K562 (cell line): ENCODE measurements around the gene HPGDS. TPM values are rescaled to one million over a fixed set of nuclear protein-coding genes. Genes with fewer than 3 reads are reported as not detected.

ENCODE experiments used
- ATAC-seq: fragments of 200-7000 bp; cut with Tn5 transposase; 3 replicates; pipeline ENCODE4 v1.9.1; 2020; ENCODE audit warnings: moderate library complexity
- BruUV-seq: library from RNA; stranded (reverse); fragments of 400-500 nt; replicated peaks from 2 replicates; lab custom pipeline; 2021; lab: Mats Ljungman, UMichigan
- CTCF ChIA-PET: fragments of 300-600 bp; formaldehyde crosslinking; extraction: SDS; loops from one replicate; lab custom pipeline; 2021; ENCODE audit warnings: low intra/inter-chr PET ratio; lab: Yijun Ruan, JAX
- POLR2A ChIA-PET: fragments of 300-600, 350-650 bp; sonication (Branson Sonifier 250); formaldehyde crosslinking; extraction: SDS; loops from one replicate; lab custom pipeline; 2021; ENCODE audit warnings: antibody characterized with exemption, inconsistent platforms; lab: Yijun Ruan, JAX
- DNase-seq, 4 experiments: peaks; one replicate each; pipeline versions ENCODE4 v3.0.0 to v3.0.0-alpha.2; 2011 to 2018; ENCODE audit warnings: low spot score in 3 of 4, mixed read lengths in 3 of 4; ENCODE audit errors: extremely low read depth in 1 of 4
- FAIRE-seq: peaks from 2 replicates; lab custom pipeline; 2011; peaks lifted over from hg19 to GRCh38; lab: Jason Lieb, UNC
- H2AFZ ChIP-seq: 2 replicates; pipeline ENCODE4 v1.6.0; 2011; ENCODE audit warnings: low read depth, low read length, control low read depth, inconsistent platforms
- H3K27ac ChIP-seq: fragments of 200-600 bp; 3 replicates; pipeline ENCODE4 v1.8.0; 2011; ENCODE audit warnings: low read depth, mild to moderate bottlenecking, control low read depth, inconsistent platforms, low read length, moderate library complexity, mixed read lengths; ENCODE audit errors: extremely low read depth
- H3K27me3 ChIP-seq, 2 experiments: fragments of 300-600 bp in 1 of 2; 2 replicates in 1 of 2; 3 replicates in 1 of 2; pipeline versions ENCODE4 v1.6.0 to v1.8.0; 2011; ENCODE audit warnings: inconsistent platforms in 2 of 2, low read length in 2 of 2, mild to moderate bottlenecking in 1 of 2, mixed read lengths in 1 of 2, moderate library complexity in 1 of 2; ENCODE audit not compliant: control insufficient read depth in 2 of 2, insufficient read depth in 2 of 2
- H3K36me3 ChIP-seq: fragments of 300-600 bp; 3 replicates; pipeline ENCODE4 v1.8.0; 2011; ENCODE audit warnings: mild to moderate bottlenecking, low read length, inconsistent platforms; ENCODE audit not compliant: control insufficient read depth, insufficient read depth
- H3K4me1 ChIP-seq, 2 experiments: fragments of 200-600 bp in 1 of 2; replicated peaks in 1 of 2; 2 replicates in 1 of 2; 3 replicates in 1 of 2; pipeline versions ENCODE4 v1.5.1 to v1.8.0; 2011; ENCODE audit warnings: inconsistent platforms in 2 of 2, low read length in 2 of 2, mild to moderate bottlenecking in 1 of 2, mixed read lengths in 1 of 2, moderate library complexity in 1 of 2; ENCODE audit not compliant: control insufficient read depth in 2 of 2, insufficient read depth in 2 of 2
- H3K4me2 ChIP-seq: 2 replicates; pipeline ENCODE4 v1.6.1; 2011; ENCODE audit warnings: low read length, control low read depth, inconsistent platforms, mixed read lengths; ENCODE audit not compliant: insufficient read depth
- H3K4me3 ChIP-seq: fragments of 200-600 bp; sonication (generic), shearing (Covaris generic); 2 replicates; pipeline ENCODE4 v1.5.1; 2016; ENCODE audit warnings: control low read depth, inconsistent platforms
- H3K79me2 ChIP-seq: fragments of 200-600 bp; 3 replicates; pipeline ENCODE4 v1.8.0; 2011; ENCODE audit warnings: low read length, inconsistent platforms; ENCODE audit not compliant: control insufficient read depth, insufficient read depth
- H3K9ac ChIP-seq, 2 experiments: 2 replicates each; pipeline versions ENCODE4 v1.6.0 to v1.6.1; 2011; ENCODE audit warnings: low read depth in 2 of 2, low read length in 2 of 2, control low read depth in 1 of 2, inconsistent platforms in 1 of 2, mild to moderate bottlenecking in 1 of 2, mixed read lengths in 1 of 2; ENCODE audit not compliant: insufficient read depth in 1 of 2
- H3K9me1 ChIP-seq: one replicate; pipeline ENCODE4 v1.6.0; 2011; ENCODE audit warnings: inconsistent platforms, mild to moderate bottlenecking, low read length, moderate library complexity; ENCODE audit not compliant: control insufficient read depth, insufficient read depth
- H3K9me3 ChIP-seq: replicated peaks from 2 replicates; pipeline ENCODE4 v1.5.1; 2011; ENCODE audit warnings: low read depth, low read length, inconsistent platforms; ENCODE audit not compliant: control insufficient read depth, insufficient read depth
- H4K20me1 ChIP-seq: replicated peaks from 2 replicates; pipeline ENCODE4 v1.6.1; 2011; ENCODE audit warnings: low read length, inconsistent platforms, mixed read lengths; ENCODE audit not compliant: control insufficient read depth, insufficient read depth
- BRD4 ChIP-seq: fragments of 200-600 bp; sonication (generic); IDR thresholded peaks from 2 replicates; pipeline ENCODE4 v1.6.1; 2017; ENCODE audit warnings: inconsistent platforms
- C11orf30 ChIP-seq: fragments of 450-650 bp; IDR thresholded peaks from 2 replicates; pipeline ENCODE4 v1.6.1; 2016; ENCODE audit warnings: low read depth, mild to moderate bottlenecking
- FOSL1 ChIP-seq: fragments of 200-800 bp; sonication (Bioruptor generic); conservative IDR thresholded peaks from 2 replicates; pipeline ENCODE4 v1.6.1; 2016; ENCODE audit warnings: missing genetic modification characterization, missing compliant biosample characterization
- HMG20A ChIP-seq: fragments of 450-650 bp; formaldehyde crosslinking; conservative IDR thresholded peaks from 2 replicates; pipeline ENCODE4 v1.4.0; 2020; ENCODE audit warnings: mild to moderate bottlenecking, mixed read lengths
- HMGN3 ChIP-seq: IDR thresholded peaks from 2 replicates; pipeline ENCODE4 v1.6.1; 2011; ENCODE audit warnings: borderline replicate concordance, low read depth, mild to moderate bottlenecking, mixed read lengths, low read length; ENCODE audit not compliant: insufficient read length; ENCODE audit errors: extremely low read depth
- NFATC3 ChIP-seq: fragments of 450-650 bp; IDR thresholded peaks from 2 replicates; pipeline ENCODE4 v1.6.1; 2017; ENCODE audit warnings: mild to moderate bottlenecking
- PHF20 ChIP-seq: fragments of 450-650 bp; IDR thresholded peaks from 2 replicates; pipeline ENCODE4 v1.6.1; 2018; ENCODE audit not compliant: partially characterized antibody
- RCOR1 ChIP-seq, 2 experiments: IDR thresholded peaks; 2 replicates each; pipeline ENCODE4 v1.6.1; 2012; ENCODE audit warnings: low read depth in 2 of 2, low read length in 2 of 2, borderline replicate concordance in 1 of 2, improper control_type of control experiment in 1 of 2
- SMARCA4 ChIP-seq: fragments of 450-650 bp; IDR thresholded peaks from 2 replicates; pipeline ENCODE4 v1.6.1; 2016
- SOX6 ChIP-seq: fragments of 450-650 bp; IDR thresholded peaks from 2 replicates; pipeline ENCODE4 v1.6.1; 2014; ENCODE audit warnings: mild to moderate bottlenecking
- SP2 ChIP-seq: IDR thresholded peaks from 2 replicates; pipeline ENCODE4 v1.6.1; 2011; ENCODE audit warnings: mild to moderate bottlenecking, low read depth, low read length, moderate library complexity; ENCODE audit not compliant: poor library complexity, severe bottlenecking; ENCODE audit errors: extremely low read depth
- ZBTB49 ChIP-seq: sonication (generic); formaldehyde crosslinking; IDR thresholded peaks from 2 replicates; pipeline ENCODE4 v1.8.0; 2022; ENCODE audit warnings: missing genetic modification reagents, mild to moderate bottlenecking, borderline replicate concordance
- ZNF282 ChIP-seq: sonication (generic); formaldehyde crosslinking; IDR thresholded peaks from 2 replicates; pipeline ENCODE4 v1.8.1; 2023; ENCODE audit warnings: missing genetic modification reagents
- ZNF431 ChIP-seq: sonication (generic); formaldehyde crosslinking; IDR thresholded peaks from 2 replicates; pipeline ENCODE4 v1.8.0; 2022; ENCODE audit warnings: mild to moderate bottlenecking, missing genetic modification reagents
- ZNF707 ChIP-seq: fragments of 250-450 bp; sonication (Bioruptor Pico); conservative IDR thresholded peaks from 2 replicates; pipeline ENCODE4 v1.8.0; 2022; ENCODE audit warnings: inconsistent platforms, mild to moderate bottlenecking, moderate library complexity
- ZNF75A ChIP-seq: fragments of 450-650 bp; formaldehyde crosslinking; IDR thresholded peaks from 2 replicates; pipeline ENCODE4 v1.4.0; 2020; ENCODE audit warnings: mild to moderate bottlenecking
- whole genome bisulfite sequencing: fragments of 100-300 bp; shearing (Covaris generic); methylation state at CpG from one replicate; pipeline ENCODE4 v1.1.6; 2016; ENCODE audit warnings: low coverage, mixed read lengths; ENCODE audit not compliant: insufficient coverage; ENCODE audit errors: missing lambda C conversion rate; 5-methylcytosine and 5-hydroxymethylcytosine counted together
- in situ Hi-C: fragments of 300-500 bp; cut with MboI; formaldehyde crosslinking; loops from 4 replicates; pipeline ENCODE4 v1.15.0; 2018; ENCODE audit warnings: inconsistent platforms, mixed read lengths
- intact Hi-C: fragments of 100-400 bp; cut with micrococcal nuclease; formaldehyde crosslinking; loops from 2 replicates; pipeline ENCODE4 v1.14.2; 2022
- polyA plus RNA-seq, 8 experiments: library from polyadenylated mRNA; depleted of rRNA in 4 of 8; stranded (reverse) in 5 of 8; unstranded in 3 of 8; fragments of >200 nt; fragmentation: Nextera tagmentation in 2 of 8; fragmentation: Illumina TruSeq in 1 of 8; extraction: Ambion mirVana in 2 of 8; extraction: Trizol in 1 of 8; gene quantifications; 2 replicates each; pipeline versions ENCODE4 v1.2.1 to v1.2.3, GENCODE V29; 2011 to 2014; ENCODE audit warnings: inconsistent platforms in 1 of 8, missing spikeins in 1 of 8
- total RNA-seq, 7 experiments: library from RNA; depleted of rRNA in 6 of 7; stranded (reverse); fragments of >200 nt in 6 of 7; fragmentation: Illumina TruSeq in 2 of 7; extraction: Trizol in 2 of 7; gene quantifications; 2 replicates each; pipeline versions ENCODE4 v1.2.1 to v1.2.3, GENCODE V29; 2011 to 2021; ENCODE audit warnings: low replicate concordance in 1 of 7
- TF ChIP-seq, protein P1 (sequence below): fragments of 200-800 bp; sonication (Bioruptor generic); IDR thresholded peaks from 2 replicates; pipeline ENCODE4 v1.6.1; 2017; ENCODE audit warnings: missing genetic modification characterization, missing compliant biosample characterization

HPGDS gene
- total and polyA plus RNA-seq, 9 of the 15 experiments (the other 6 are each of a cell fraction or from before 2014, with no cell fraction given) = 0.07 to 0.36 (median 0.14) TPM; not detected in 4

- no peak overlapping the region for H3K4me2 ChIP-seq
- 5% methylated on average over 1 of the region's 1 CpG for WGBS
- H3K27ac ChIP-seq = no peak overlapping the region; the same call in 2 of the 3 replicates
- FAIRE-seq (no peak), DNase-seq (no peak), ATAC-seq (peak; percentile 25; the same call in 1 of the 3 replicates)
- in situ Hi-C loops (no loop called here), intact Hi-C loops (loop anchor here (5.0 kb wide), 1 partner anchor 43 kb away; no protein-coding TSS in a partner anchor)
- ChIA-PET CTCF (no interaction called here), POLR2A (interaction anchor here (1.3 kb wide), 1 partner anchor 10 kb away, joined by 3 read pairs; no protein-coding TSS in a partner anchor)
- H4K20me1 ChIP-seq = no peaks in the 10 kb centered on the region
- H3K9me3 ChIP-seq = no peaks in the 10 kb centered on the region
- H3K79me2 ChIP-seq = no peaks in the 10 kb centered on the region
- no peak overlapping the region for H3K9ac ChIP-seq
- H3K27me3 ChIP-seq = no peaks in the 10 kb centered on the region
- no peak overlapping the region for H3K4me3 ChIP-seq
- peaks cover 0 to 19% of the 10 kb centered on the region in 2 experiments; a peak in 2 of 5 replicates for H3K4me1 ChIP-seq
- no TSS peak for BruUV-seq
- H3K9me1 ChIP-seq = no peaks in the 10 kb centered on the region
- H3K36me3 ChIP-seq = no peaks in the 10 kb centered on the region
- H2AFZ ChIP-seq = peak overlapping the region; percentile 54
- TF ChIP-seq PHF20 (no peak), HMG20A (CRISPR knock-in tag) (no peak), NFATC3 (peak; percentile 60; the same call in 1 of the 2 replicates), SOX6 (no peak), BRD4 (no peak), SMARCA4 (0 out of 2 replicates have a peak, but pooled peaks have one; percentile 47), ZBTB49 (CRISPR knock-in tag) (no peak), FOSL1 (tag) (peak; percentile 82), ZNF282 (CRISPR knock-in tag) (no peak), RCOR1 (IDR thresholded peaks at IDR 0.05; ENCODE audit: borderline replicate concordance in 1 of 2, low read depth in 2 of 2, low read length in 2 of 2) (no peak), ZNF707 (CRISPR knock-in tag) (no peak), HMGN3 (no peak), SP2 (no peak), ZNF431 (CRISPR knock-in tag) (no peak), ZNF75A (no peak), C11orf30 (no peak)
- TF ChIP-seq, protein P1, sequence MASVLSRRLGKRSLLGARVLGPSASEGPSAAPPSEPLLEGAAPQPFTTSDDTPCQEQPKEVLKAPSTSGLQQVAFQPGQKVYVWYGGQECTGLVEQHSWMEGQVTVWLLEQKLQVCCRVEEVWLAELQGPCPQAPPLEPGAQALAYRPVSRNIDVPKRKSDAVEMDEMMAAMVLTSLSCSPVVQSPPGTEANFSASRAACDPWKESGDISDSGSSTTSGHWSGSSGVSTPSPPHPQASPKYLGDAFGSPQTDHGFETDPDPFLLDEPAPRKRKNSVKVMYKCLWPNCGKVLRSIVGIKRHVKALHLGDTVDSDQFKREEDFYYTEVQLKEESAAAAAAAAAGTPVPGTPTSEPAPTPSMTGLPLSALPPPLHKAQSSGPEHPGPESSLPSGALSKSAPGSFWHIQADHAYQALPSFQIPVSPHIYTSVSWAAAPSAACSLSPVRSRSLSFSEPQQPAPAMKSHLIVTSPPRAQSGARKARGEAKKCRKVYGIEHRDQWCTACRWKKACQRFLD (CRISPR knock-in tag) = no peak
Measured at GRCh38 chr4:94349193-94349592, 6.6 kb upstream of the HPGDS start.
